Measurements from ENCODE around the gene KRTAP10-2.

GRCh38 chr21:44592446-44593311, 41.4 kb upstream of the KRTAP10-2 start, which contains the start of gene KRTAP10-6:
- no peak for TF ChIP-seq CTCF (IDR thresholded peaks at IDR 0.05)
- no peak for TF ChIP-seq POLR2A (IDR thresholded peaks at IDR 0.05)

Measured in Peyer's patch (tissue), 4 donors.